OCI-LY7 (cell line): Measurements from ENCODE around the gene RCN2. TPM values are rescaled to one million over a fixed set of nuclear protein-coding genes. Genes with fewer than 3 reads are reported as not detected.
"Not testable (repeated sequence)": the region's sequence is repeated elsewhere in the genome, so short reads cannot be mapped to it uniquely, and the experiment has no call there.

ENCODE experiments used
- BruUV-seq: library from RNA; stranded (reverse); fragments of 400-500 nt; replicated peaks from 2 replicates; lab custom pipeline; 2021; lab: Mats Ljungman, UMichigan
- CTCF ChIA-PET: fragments of 300-600 bp; sonication (Branson Sonifier 250); formaldehyde crosslinking; loops from one replicate; lab custom pipeline; 2022; ENCODE audit warnings: antibody characterized with exemption; ENCODE audit not compliant: unreplicated experiment; lab: Charles Lee
- POLR2A ChIA-PET: fragments of 300-600 bp; sonication (Branson Sonifier 250); formaldehyde crosslinking; loops from one replicate; lab custom pipeline; 2022; ENCODE audit warnings: antibody characterized with exemption; lab: Charles Lee
- DNase-seq: peaks from one replicate; pipeline ENCODE4 v3.0.0-alpha.2; 2015; ENCODE audit warnings: low spot score
- H2AFZ ChIP-seq: fragments of 200-600 bp; sonication (generic), shearing (Covaris generic); 2 replicates; pipeline ENCODE4 v1.6.1; 2014; ENCODE audit warnings: mild to moderate bottlenecking, antibody characterized with exemption, low read length, moderate library complexity
- H3K27ac ChIP-seq: fragments of 200-600 bp; sonication (generic); 2 replicates; pipeline ENCODE4 v1.5.1; 2014; ENCODE audit warnings: mixed run types, low read depth, mild to moderate bottlenecking, moderate library complexity, low read length, inconsistent platforms; ENCODE audit not compliant: poor library complexity, severe bottlenecking
- H3K36me3 ChIP-seq: fragments of 200-600 bp; sonication (generic); 2 replicates; pipeline ENCODE4 v1.6.1; 2014; ENCODE audit warnings: mild to moderate bottlenecking, antibody characterized with exemption, low read length, moderate library complexity, mixed read lengths; ENCODE audit not compliant: insufficient read depth
- H3K4me1 ChIP-seq: fragments of 200-600 bp; sonication (generic); 2 replicates; pipeline ENCODE4 v1.5.1; 2014; ENCODE audit warnings: mild to moderate bottlenecking, low read length; ENCODE audit not compliant: insufficient read depth, poor library complexity, severe bottlenecking
- H3K4me2 ChIP-seq: fragments of 200-600 bp; sonication (generic); 2 replicates; pipeline ENCODE4 v1.6.1; 2014; ENCODE audit warnings: mild to moderate bottlenecking, low read length
- H3K4me3 ChIP-seq: fragments of 200-600 bp; sonication (generic); 2 replicates; pipeline ENCODE4 v1.5.1; 2014; ENCODE audit warnings: mild to moderate bottlenecking, low read depth, low read length; ENCODE audit not compliant: poor library complexity, severe bottlenecking
- H3K79me2 ChIP-seq: fragments of 200-600 bp; sonication (generic); 2 replicates; pipeline ENCODE4 v1.6.1; 2016; ENCODE audit warnings: low read depth, mild to moderate bottlenecking, low read length, moderate library complexity, mixed read lengths; ENCODE audit not compliant: insufficient read depth
- H3K9me2 ChIP-seq: fragments of 200-600 bp; sonication (generic); 2 replicates; pipeline ENCODE4 v1.6.1; 2016; ENCODE audit warnings: mild to moderate bottlenecking, low read length, mixed read lengths; ENCODE audit not compliant: insufficient read depth
- H3K9me3 ChIP-seq: fragments of 200-600 bp; sonication (generic); 2 replicates; pipeline ENCODE4 v1.6.1; 2014; ENCODE audit warnings: mild to moderate bottlenecking, mixed run types, low read length, mixed read lengths
- H4K20me1 ChIP-seq: fragments of 200-600 bp; sonication (generic); 2 replicates; pipeline ENCODE4 v1.6.1; 2014; ENCODE audit warnings: mild to moderate bottlenecking, antibody characterized with exemption, low read length, moderate library complexity, mixed read lengths; ENCODE audit not compliant: insufficient read depth
- EZH2phosphoT487 ChIP-seq: fragments of 200-600 bp; sonication (generic); IDR thresholded peaks from 2 replicates; pipeline ENCODE4 v1.6.1; 2018; ENCODE audit warnings: low read depth, borderline replicate concordance, mild to moderate bottlenecking, mixed run types, antibody characterized with exemption, low read length, moderate library complexity, mixed read lengths
- intact Hi-C: fragments of 100-400 bp; cut with micrococcal nuclease; formaldehyde crosslinking; loops from one replicate; pipeline ENCODE4 v1.10.0; 2022; ENCODE audit not compliant: unreplicated experiment
- total RNA-seq, 2 experiments: library from RNA; depleted of rRNA in 1 of 2; stranded (reverse); fragments of >200 nt in 1 of 2; shearing (Covaris generic) in 1 of 2; gene quantifications; 2 replicates each; pipeline ENCODE4 v1.2.3, GENCODE V29; 2014 to 2022
- TF ChIP-seq, protein P1 (sequence below): fragments of 200-600 bp; sonication (generic); conservative IDR thresholded peaks from 2 replicates; pipeline ENCODE4 v1.5.1; 2014; ENCODE audit warnings: mild to moderate bottlenecking, antibody characterized with exemption, low read length, moderate library complexity, mixed read lengths

The RCN2 gene
- total RNA-seq, 2 experiments from 2014 or later, result 32.8 to 39.1 TPM

DNA sequence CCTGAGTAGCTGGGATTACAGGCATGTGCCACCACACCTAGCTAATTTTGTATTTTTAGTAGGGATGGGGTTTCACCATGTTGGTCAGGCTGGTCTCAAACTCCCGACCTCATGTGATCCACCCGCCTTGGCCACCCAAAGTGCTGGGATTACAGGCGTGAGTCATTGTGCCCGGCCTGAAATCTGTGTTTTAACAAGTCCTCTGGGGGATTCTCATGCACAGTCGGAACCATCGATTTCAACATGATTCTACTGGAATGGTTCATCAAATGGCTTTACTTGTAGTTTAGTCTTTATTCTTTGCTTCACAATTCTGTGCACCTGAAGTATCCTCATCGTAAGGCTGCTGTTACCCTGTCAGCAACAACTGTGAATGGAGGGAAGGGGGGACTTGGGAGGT is 34.5 kb downstream of the RCN2 start:
- H3K79me2 ChIP-seq, CTCF ChIA-PET, H3K36me3 ChIP-seq, H3K4me3 ChIP-seq, DNase-seq, H3K9me3 ChIP-seq, H3K4me1 ChIP-seq, H2AFZ ChIP-seq, H4K20me1 ChIP-seq, H3K27ac ChIP-seq, H3K4me2 ChIP-seq, intact Hi-C loops, BruUV-seq, H3K9me2 ChIP-seq: not testable (repeated sequence)
- POLR2A ChIA-PET, result interaction anchor here (0.9 kb wide), 1 partner anchor 16 kb away, joined by 4 read pairs; no protein-coding TSS in a partner anchor

DNA sequence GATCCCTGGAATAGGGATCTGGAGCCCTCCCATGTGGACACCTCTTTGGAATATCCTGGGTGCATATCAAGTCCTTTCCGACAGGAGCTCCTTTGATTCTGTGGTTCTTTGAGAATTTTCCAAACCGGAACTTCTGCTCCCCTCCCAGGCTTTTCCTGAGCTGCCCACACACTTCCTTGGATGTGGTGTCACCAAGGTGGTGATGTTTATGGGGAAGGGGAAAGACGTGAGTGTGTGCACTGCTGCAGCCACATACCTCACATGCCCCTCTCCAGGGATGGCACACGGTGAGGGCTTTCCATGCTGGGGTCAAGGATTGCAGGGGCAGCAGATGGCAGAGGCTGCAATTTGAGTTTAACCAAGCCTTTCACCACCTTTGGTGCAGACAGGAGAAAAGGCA is 35.5 kb downstream of the RCN2 start:
- no peak for DNase-seq
- no peak overlapping the region for H3K4me3 ChIP-seq
- POLR2A ChIA-PET, result interaction anchor here (0.9 to 1.1 kb wide), 2 partner anchors 17 to 32 kb away, joined by 3 to 4 read pairs; no protein-coding TSS in a partner anchor
- H3K9me2 ChIP-seq, result no peaks in the 10 kb centered on the region
- no peaks in the 10 kb centered on the region for H3K9me3 ChIP-seq
- intact Hi-C loops, result no loop called here
- H3K36me3 ChIP-seq, result no peaks in the 10 kb centered on the region
- CTCF ChIA-PET, result no interaction called here
- H4K20me1 ChIP-seq, result no peaks in the 10 kb centered on the region
- no peak overlapping the region for H2AFZ ChIP-seq
- BruUV-seq, result no TSS peak
- no peak overlapping the region for H3K4me2 ChIP-seq
- no peak overlapping the region for H3K27ac ChIP-seq
- no peaks in the 10 kb centered on the region for H3K4me1 ChIP-seq
- TF ChIP-seq EZH2phosphoT487, result no peak
- TF ChIP-seq, protein P1, sequence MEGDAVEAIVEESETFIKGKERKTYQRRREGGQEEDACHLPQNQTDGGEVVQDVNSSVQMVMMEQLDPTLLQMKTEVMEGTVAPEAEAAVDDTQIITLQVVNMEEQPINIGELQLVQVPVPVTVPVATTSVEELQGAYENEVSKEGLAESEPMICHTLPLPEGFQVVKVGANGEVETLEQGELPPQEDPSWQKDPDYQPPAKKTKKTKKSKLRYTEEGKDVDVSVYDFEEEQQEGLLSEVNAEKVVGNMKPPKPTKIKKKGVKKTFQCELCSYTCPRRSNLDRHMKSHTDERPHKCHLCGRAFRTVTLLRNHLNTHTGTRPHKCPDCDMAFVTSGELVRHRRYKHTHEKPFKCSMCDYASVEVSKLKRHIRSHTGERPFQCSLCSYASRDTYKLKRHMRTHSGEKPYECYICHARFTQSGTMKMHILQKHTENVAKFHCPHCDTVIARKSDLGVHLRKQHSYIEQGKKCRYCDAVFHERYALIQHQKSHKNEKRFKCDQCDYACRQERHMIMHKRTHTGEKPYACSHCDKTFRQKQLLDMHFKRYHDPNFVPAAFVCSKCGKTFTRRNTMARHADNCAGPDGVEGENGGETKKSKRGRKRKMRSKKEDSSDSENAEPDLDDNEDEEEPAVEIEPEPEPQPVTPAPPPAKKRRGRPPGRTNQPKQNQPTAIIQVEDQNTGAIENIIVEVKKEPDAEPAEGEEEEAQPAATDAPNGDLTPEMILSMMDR, result no peak
- no peaks in the 10 kb centered on the region for H3K79me2 ChIP-seq

DNA sequence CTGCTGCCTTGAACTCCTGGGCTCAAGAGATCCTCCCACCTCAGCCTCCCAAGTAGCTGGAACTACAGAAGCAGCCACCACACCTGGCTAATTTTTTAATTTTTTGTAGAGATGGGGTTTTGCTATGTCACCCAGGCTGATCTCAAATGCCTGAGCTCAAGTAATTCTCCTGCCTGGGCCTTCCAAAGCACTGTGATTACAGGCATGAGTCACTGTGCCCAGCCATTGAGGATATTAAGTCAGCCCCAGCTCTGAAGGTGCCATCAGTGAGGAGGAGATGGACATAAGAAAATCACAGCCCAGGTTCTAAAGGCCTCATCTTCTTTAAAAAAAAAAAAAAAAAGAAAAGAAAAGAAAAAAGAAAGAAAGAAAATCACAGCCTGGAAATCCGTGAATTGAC is 36.8 kb downstream of the RCN2 start:
- CTCF ChIA-PET, result no interaction called here
- no peaks in the 10 kb centered on the region for H3K79me2 ChIP-seq

More for the DNA sequence above, 36.8 kb downstream of the RCN2 start:
- Histone ChIP-seq H2AFZ (no peak overlapping the region), H3K4me1 (no peaks in the 10 kb centered on the region), H3K36me3 (no peaks in the 10 kb centered on the region), H3K9me3 (no peaks in the 10 kb centered on the region), H3K4me2 (no peak overlapping the region), H3K27ac (no peak overlapping the region), H4K20me1 (no peaks in the 10 kb centered on the region), H3K4me3 (no peak overlapping the region), H3K9me2 (no peaks in the 10 kb centered on the region)
- POLR2A ChIA-PET, result interaction anchor here (0.7 kb wide), 1 partner anchor 1329 kb away, joined by 4 read pairs; no protein-coding TSS in a partner anchor
- no TSS peak for BruUV-seq
- no peak for TF ChIP-seq EZH2phosphoT487
- TF ChIP-seq, protein P1, result no peak
- intact Hi-C loops, result no loop called here
- DNase-seq, result no peak
